Stimulated activated effector memory CD8-positive, alpha-beta T cell treated with anti-CD3 and anti-CD28 coated beads, Interleukin-12 subunit alpha, Interleukin-12 subunit beta, amount 100 ng/mL, for 72 hours (primary cell): ENCODE results near the gene TBC1D4.
"Not testable (repeated sequence)": the region's sequence is repeated elsewhere in the genome, so short reads cannot be mapped to it uniquely, and the experiment has no call there.

ENCODE experiments used
- ATAC-seq: fragments of 150-1000 bp; cut with Tn5 transposase; 2 replicates; pipeline ENCODE4 v1.10.0; 2021
- DNase-seq, 2 donors: peaks; one replicate each; pipeline ENCODE4 v3.0.0; 2021 to 2022; ENCODE audit warnings: low spot score in 2 of 2
- H3K27ac Mint-ChIP-seq: one replicate; pipeline ENCODE4 v1.8.0; 2022; ENCODE audit warnings: mild to moderate bottlenecking, mixed read lengths
- H3K36me3 Mint-ChIP-seq: one replicate; pipeline ENCODE4 v1.8.0; 2022; ENCODE audit warnings: mild to moderate bottlenecking, mixed read lengths
- H3K4me1 Mint-ChIP-seq: one replicate; pipeline ENCODE4 v1.8.0; 2022; ENCODE audit warnings: mixed read lengths
- H3K4me3 Mint-ChIP-seq: one replicate; pipeline ENCODE4 v1.8.0; 2022; ENCODE audit warnings: mild to moderate bottlenecking, mixed read lengths
- H3K9me3 Mint-ChIP-seq: one replicate; pipeline ENCODE4 v1.8.0; 2022; ENCODE audit warnings: mixed read lengths

The TBC1D4 gene

DNA sequence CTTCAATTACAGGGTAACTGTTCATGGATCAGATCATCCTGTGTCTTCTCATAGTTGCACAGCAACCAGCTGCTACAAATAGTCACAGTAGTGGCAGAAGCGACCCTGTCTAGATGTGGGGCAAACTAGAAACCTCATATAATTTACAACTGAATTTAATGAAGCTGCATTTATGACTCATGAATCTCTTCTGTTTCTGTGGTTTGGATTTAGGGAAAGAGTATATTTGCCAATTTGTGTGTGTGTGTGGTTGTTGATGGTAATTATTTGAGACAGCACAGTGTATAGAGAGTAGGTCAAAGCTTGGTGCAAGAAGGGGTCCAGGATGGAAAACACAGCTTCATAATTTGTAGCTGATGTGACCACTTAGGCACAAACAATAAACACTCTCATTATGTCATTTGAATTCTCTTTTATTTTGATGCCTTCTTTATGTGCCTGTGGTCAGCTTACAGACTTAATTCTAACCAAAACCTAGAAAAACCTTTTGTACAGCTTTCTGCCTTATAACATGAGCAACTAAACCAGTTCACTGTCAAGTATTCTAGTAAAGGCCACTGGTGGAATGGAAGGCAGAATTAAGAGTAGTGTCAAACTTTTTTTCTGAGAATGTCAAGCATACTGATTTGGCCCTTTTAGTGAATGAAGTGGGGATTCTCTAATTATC lies 218.1 kb downstream of the TBC1D4 start:
- H3K27ac Mint-ChIP-seq, result no peak overlapping the region
- no peaks in the 10 kb centered on the region for H3K36me3 Mint-ChIP-seq
- H3K9me3 Mint-ChIP-seq, result no peaks in the 10 kb centered on the region
- H3K4me3 Mint-ChIP-seq, result no peak overlapping the region
- no peaks in the 10 kb centered on the region for H3K4me1 Mint-ChIP-seq
- ATAC-seq, result no peak
- DNase-seq, result no peak

- Mint-ChIP-seq H3K27ac (no peak overlapping the region), H3K9me3 (no peaks in the 10 kb centered on the region), H3K36me3 (no peaks in the 10 kb centered on the region), H3K4me1 (no peaks in the 10 kb centered on the region), H3K4me3 (no peak overlapping the region)
- DNase-seq (no peak), ATAC-seq (no peak)
Observed at GRCh38 chr13:75258159-75258782, 223.7 kb downstream of the TBC1D4 start.

DNA sequence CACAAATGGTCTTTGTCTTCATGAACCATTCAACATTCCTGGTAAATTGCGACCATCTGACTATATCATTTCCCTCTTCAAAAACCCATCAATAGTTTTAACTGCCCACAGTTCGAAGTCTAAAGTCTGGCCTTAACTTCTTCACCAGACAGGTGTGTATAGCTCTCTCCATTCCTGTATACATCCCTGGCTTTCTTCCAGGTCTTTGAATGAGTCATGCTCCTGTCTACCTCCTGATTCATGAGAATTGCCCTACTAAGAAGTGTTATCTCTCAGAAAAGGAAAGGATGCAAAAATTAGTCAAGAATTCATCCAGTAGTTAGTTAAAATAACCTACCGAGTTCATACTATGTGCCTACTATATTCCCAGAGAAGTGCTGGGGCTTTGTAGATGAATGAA lies 225.0 kb downstream of the TBC1D4 start:
- Mint-ChIP-seq H3K4me1 (no peaks in the 10 kb centered on the region), H3K9me3 (no peaks in the 10 kb centered on the region), H3K27ac (no peak overlapping the region), H3K36me3 (no peaks in the 10 kb centered on the region), H3K4me3 (no peak overlapping the region)
- no peak for ATAC-seq
- no peak for DNase-seq

- Mint-ChIP-seq H3K4me3 (no peak overlapping the region), H3K9me3 (no peaks in the 10 kb centered on the region), H3K36me3 (no peaks in the 10 kb centered on the region), H3K27ac (no peak overlapping the region), H3K4me1 (no peaks in the 10 kb centered on the region)
- DNase-seq, result no peak
- no peak for ATAC-seq
Observed at GRCh38 chr13:75255653-75256052, 226.3 kb downstream of the TBC1D4 start.

DNA sequence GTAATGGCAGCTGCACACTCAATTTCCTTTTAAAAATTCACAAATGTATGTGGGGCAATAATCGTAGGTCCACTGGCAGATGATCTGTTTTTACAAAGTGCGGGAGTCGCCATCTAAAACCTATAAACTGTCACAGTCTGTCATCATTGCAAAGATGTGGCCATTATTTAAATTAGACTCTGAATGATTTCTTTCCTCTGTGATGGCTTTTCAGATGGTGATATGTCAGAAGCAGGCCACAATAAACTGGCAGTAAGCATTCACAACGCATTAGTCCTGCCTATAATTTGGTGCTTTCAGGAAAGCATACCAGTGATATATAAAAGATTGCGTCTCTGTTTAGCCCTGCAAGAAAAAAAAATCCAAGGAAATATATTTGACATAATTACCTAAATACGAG lies 226.8 kb downstream of the TBC1D4 start:
- Mint-ChIP-seq H3K27ac (no peak overlapping the region), H3K36me3 (no peaks in the 10 kb centered on the region), H3K9me3 (no peaks in the 10 kb centered on the region), H3K4me3 (no peak overlapping the region), H3K4me1 (no peaks in the 10 kb centered on the region)
- ATAC-seq, result no peak
- no peak for DNase-seq

DNA sequence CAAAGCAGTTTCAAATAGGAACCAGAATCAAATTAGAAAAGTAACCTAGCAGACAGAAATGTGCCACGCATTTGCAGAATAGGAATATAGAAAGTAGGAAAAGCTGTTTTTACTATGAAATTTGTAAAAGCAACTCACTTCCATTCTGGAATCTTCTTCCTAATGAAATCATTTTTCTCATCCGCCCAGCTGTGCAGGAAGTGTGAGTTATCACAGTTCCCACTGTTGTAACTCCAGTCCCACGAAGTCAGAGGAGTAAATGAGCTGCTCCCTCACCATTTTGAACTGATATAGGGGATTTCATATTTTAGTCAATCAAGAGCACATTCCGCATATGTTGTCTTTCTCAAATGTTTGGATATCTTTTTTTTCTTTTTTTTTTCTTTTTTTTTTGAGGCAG lies 230.8 kb downstream of the TBC1D4 start:
- ATAC-seq, result no peak
- no peaks in the 10 kb centered on the region for H3K4me1 Mint-ChIP-seq

DNA sequence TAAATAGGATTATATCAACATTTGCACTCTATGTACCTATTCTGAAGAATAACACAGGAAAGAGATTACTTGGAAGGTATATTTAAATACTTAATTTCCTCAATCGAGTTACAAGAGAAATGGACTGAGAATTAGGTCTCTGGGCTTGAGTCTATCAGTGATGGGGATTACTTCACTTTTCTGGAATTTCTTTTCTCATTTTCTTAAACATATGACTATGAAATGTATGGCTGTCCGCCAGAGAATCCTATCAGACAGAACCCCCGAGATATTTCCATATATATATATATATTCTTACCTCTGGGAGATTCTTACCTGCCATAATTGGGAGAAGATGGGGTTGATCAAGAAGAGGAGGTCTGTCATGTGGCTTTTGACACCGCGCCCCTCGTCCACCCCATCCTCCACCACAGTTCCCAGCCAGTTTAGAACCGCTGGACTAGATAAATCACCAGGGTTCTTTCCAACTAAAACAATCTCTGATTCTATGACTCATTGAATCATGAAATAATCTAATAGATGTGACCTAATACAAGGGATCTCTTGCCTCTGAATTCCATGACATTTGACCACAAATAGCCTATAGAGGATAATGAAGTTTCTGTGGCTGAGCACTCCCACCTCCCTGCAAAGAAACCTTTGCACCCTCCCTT lies 231.3 kb downstream of the TBC1D4 start:
- no peak overlapping the region for H3K4me3 Mint-ChIP-seq
- ATAC-seq, result no peak
- H3K27ac Mint-ChIP-seq, result no peak overlapping the region
- peaks cover 3% of the 10 kb centered on the region for H3K9me3 Mint-ChIP-seq
- no peaks in the 10 kb centered on the region for H3K36me3 Mint-ChIP-seq
- DNase-seq, result no peak
- no peaks in the 10 kb centered on the region for H3K4me1 Mint-ChIP-seq

More for the DNA sequence above, 230.8 kb downstream of the TBC1D4 start:
- no peak overlapping the region for H3K4me3 Mint-ChIP-seq
- H3K9me3 Mint-ChIP-seq, result no peaks in the 10 kb centered on the region
- no peak overlapping the region for H3K27ac Mint-ChIP-seq
- no peaks in the 10 kb centered on the region for H3K36me3 Mint-ChIP-seq
- no peak for DNase-seq

GRCh38 chr13:75245578-75245977 lies 236.4 kb downstream of the TBC1D4 start:
- H3K36me3 Mint-ChIP-seq, H3K27ac Mint-ChIP-seq, H3K4me3 Mint-ChIP-seq, H3K4me1 Mint-ChIP-seq, ATAC-seq, DNase-seq, H3K9me3 Mint-ChIP-seq: not testable (repeated sequence)

GRCh38 chr13:75240240-75240639 lies 241.7 kb downstream of the TBC1D4 start:
- H3K4me1 Mint-ChIP-seq, H3K27ac Mint-ChIP-seq, H3K36me3 Mint-ChIP-seq, ATAC-seq, DNase-seq, H3K4me3 Mint-ChIP-seq: not testable (repeated sequence)
- H3K9me3 Mint-ChIP-seq, result peaks cover 12% of the 10 kb centered on the region

DNA sequence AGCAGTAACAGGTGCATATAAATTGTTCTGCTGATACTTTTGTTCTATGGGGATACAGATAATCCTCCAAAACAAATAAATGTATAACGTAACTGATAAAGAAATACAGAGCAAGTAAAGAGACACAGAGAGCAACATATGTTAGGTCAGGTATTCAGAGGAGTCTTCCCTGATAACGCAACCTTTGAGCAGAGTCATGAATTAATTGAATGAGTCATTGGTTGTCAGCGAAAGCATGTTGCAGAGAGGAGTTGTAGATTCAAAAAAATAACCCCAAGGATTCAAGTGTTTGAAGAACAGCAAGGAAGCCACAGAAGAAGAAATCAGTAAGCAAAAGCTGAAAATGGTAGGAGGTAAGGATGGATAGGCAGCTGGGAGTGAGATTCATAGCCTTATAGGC lies 245.2 kb downstream of the TBC1D4 start:
- no peak overlapping the region for H3K4me3 Mint-ChIP-seq
- ATAC-seq, result no peak
- H3K27ac Mint-ChIP-seq, result no peak overlapping the region
- H3K36me3 Mint-ChIP-seq, result no peaks in the 10 kb centered on the region
- H3K9me3 Mint-ChIP-seq, result peaks cover 12% of the 10 kb centered on the region
- no peaks in the 10 kb centered on the region for H3K4me1 Mint-ChIP-seq
- no peak for DNase-seq
